Heart right ventricle (tissue), 16 donors: ENCODE data around the gene KRTAP10-7. TPM values are rescaled to one million over a fixed set of nuclear protein-coding genes. Genes with fewer than 3 reads are reported as not detected.
A peak's percentile ranks its signal among the peaks of the same experiment; 100 is the strongest.

Source experiments
- ATAC-seq, 8 donors: fragments of 200-7000 bp; cut with Tn5 transposase; one replicate each; pipeline ENCODE4 v1.9.1; 2020; ENCODE audit warnings: mild to moderate bottlenecking in 8 of 8, moderate library complexity in 8 of 8, moderate number of reproducible peaks in 1 of 8
- DNase-seq, 2 donors: peaks; one replicate each; pipeline ENCODE4 v3.0.0-alpha.2; 2020
- H3K27ac ChIP-seq, 10 donors: fragments of 200-600 bp; sonication (generic) in 2 of 10; one replicate each; pipeline versions ENCODE4 v1.5.0 to v1.8.0; 2020 to 2022; ENCODE audit warnings: mild to moderate bottlenecking in 3 of 10
- H3K27me3 ChIP-seq, 7 donors: fragments of 200-600 bp; one replicate each; pipeline ENCODE4 v1.8.0; 2021 to 2022; ENCODE audit warnings: mild to moderate bottlenecking in 2 of 7
- H3K36me3 ChIP-seq, 9 donors: fragments of 200-600 bp; sonication (generic) in 1 of 9; one replicate each; pipeline versions ENCODE4 v1.5.0 to v1.8.0; 2020 to 2022; ENCODE audit warnings: mild to moderate bottlenecking in 2 of 9
- H3K4me1 ChIP-seq, 9 donors: fragments of 200-600 bp; sonication (generic) in 1 of 9; one replicate each; pipeline versions ENCODE4 v1.5.0 to v1.8.0; 2020 to 2022; ENCODE audit warnings: mild to moderate bottlenecking in 4 of 9
- H3K4me3 ChIP-seq, 10 donors: fragments of 200-600 bp; sonication (generic) in 2 of 10; one replicate each; pipeline versions ENCODE4 v1.5.0 to v1.8.0; 2020 to 2022; ENCODE audit warnings: mild to moderate bottlenecking in 7 of 10, moderate library complexity in 2 of 10
- H3K9me3 ChIP-seq, 11 donors: fragments of 200-600 bp in 10 of 11; sonication (generic) in 2 of 11; one replicate each; pipeline versions ENCODE4 v1.5.0 to v1.8.0; 2013 to 2022; ENCODE audit warnings: mild to moderate bottlenecking in 2 of 11, control low read depth in 1 of 11, moderate library complexity in 1 of 11
- CTCF ChIP-seq, 9 donors: fragments of 200-600 bp; sonication (generic) in 2 of 9; IDR thresholded peaks; one replicate each; pipeline versions ENCODE4 v1.5.0 to v1.8.0; 2021 to 2022; ENCODE audit warnings: antibody characterized with exemption in 9 of 9, mild to moderate bottlenecking in 5 of 9, moderate library complexity in 1 of 9
- WGBS, 2 donors: extraction: QIAGEN DNeasy Blood & Tissue Kit; methylation state at CpG; one replicate each; pipeline ENCODE4 v1.1.7; 2013; ENCODE audit warnings: inconsistent platforms in 1 of 2; 5-methylcytosine and 5-hydroxymethylcytosine counted together
- intact Hi-C, 10 donors: fragments of 100-400 bp; cut with DNase I; formaldehyde crosslinking; loops; one replicate each; pipeline versions ENCODE4 v1.11.1 to v1.14.2; 2022
- polyA plus RNA-seq, 2 donors: library from polyadenylated mRNA; stranded (reverse); fragments of 200-250 nt; gene quantifications; one replicate each; pipeline ENCODE4 v1.2.3, GENCODE V29; 2013
- total RNA-seq, 10 donors: library from RNA; stranded (reverse); fragmentation: NEBNext Ultra II Directional in 3 of 10; extraction: Animal tissue kit (Norgen Biotek cat#: 25700) in 3 of 10; gene quantifications; one replicate each; pipeline versions ENCODE4 v1.2.1 to v1.2.4, GENCODE V29; 2021 to 2023
- donor health status: Arrhythmogenic right ventricular cardiomyopathy.
- donor health status: ischemic (EF 13 %, LVEDD 7.1; RV severe dilation, severe dysfunction).
- donor health status: healthy with polysubstance abuse.
- donor health status: DM: no; HTN: yes; CAD: no.
- donor health status: DM: no; HTN: no; CAD: no.
- donor health status: ischemic (EF 25% LVEDD 6.9; RV normal size, moderate dysfunction).
- donor health status: ischemic (EF 25% LVEDD 5.7; RV mildly dilated, moderate dysfunction).
- donor health status: healthy.
- donor health status: DM: yes; HTN: yes; CAD: no.
- donor health status: Ischemic cardiomyopathy.
- donor health status: ischemic (EF 35%, LVEDD 5.7; RV mildly dilated, moderate dysfunction).
- donor health status: nonischemic (EF 11% LVEDD 7.7; RV severe dilation, severe dysfunction).
- donor health status: DM: yes; HTN: yes; CAD: no.
- donor health status: PGD.
- donor health status: ischemic (EF 29% LVEDD 5.4; RV normal size, mild dysfunction).
- donor health status: nonischemic (EF 23%, LVEDD 6.1; RV moderate dilation, normal function).

KRTAP10-7 gene
- total and polyA plus RNA-seq, 12 donors: not detected

GRCh38 chr21:44567481-44568171 lies 32.8 kb upstream of the KRTAP10-7 start:
- ATAC-seq (no peak), DNase-seq (no peak)
- peaks cover 0 to 30% (median 3%) of the 10 kb centered on the region in 11 donors for H3K9me3 ChIP-seq
- TF ChIP-seq CTCF (IDR thresholded peaks at IDR 0.05): no peak
- H3K27me3 ChIP-seq: peaks cover 0 to 12% (median 0%) of the 10 kb centered on the region in 7 donors
- intact Hi-C loops: no loop called here
- H3K27ac ChIP-seq: no peak overlapping the region
- H3K36me3 ChIP-seq: no peaks in the 10 kb centered on the region
- H3K4me3 ChIP-seq: no peak overlapping the region
- peaks cover 0 to 6% (median 0%) of the 10 kb centered on the region in 9 donors for H3K4me1 ChIP-seq
- 91% methylated on average over 18 of the region's 18 CpGs for WGBS, 2 donors

GRCh38 chr21:44568261-44568660 lies 32.1 kb upstream of the KRTAP10-7 start:
- Histone ChIP-seq H3K27ac (no peak overlapping the region), H3K36me3 (no peaks in the 10 kb centered on the region), H3K27me3 (peaks cover 0 to 15% (median 0%) of the 10 kb centered on the region in 7 donors), H3K4me3 (no peak overlapping the region), H3K9me3 (peaks cover 0 to 27% (median 3%) of the 10 kb centered on the region in 11 donors), H3K4me1 (peaks cover 0 to 6% (median 0%) of the 10 kb centered on the region in 9 donors)
- no peak for DNase-seq
- 70 to 73% methylated on average over 12 of the region's 12 CpGs for WGBS, 2 donors
- TF ChIP-seq CTCF (IDR thresholded peaks at IDR 0.05): no peak
- ATAC-seq: no peak
- intact Hi-C loops: no loop called here

GRCh38 chr21:44568667-44569556 lies 31.5 kb upstream of the KRTAP10-7 start:
- ATAC-seq (peak in 1 of 8 donors; percentile 55), DNase-seq (no peak)
- Histone ChIP-seq H3K36me3 (no peaks in the 10 kb centered on the region), H3K9me3 (peaks cover 0 to 25% (median 1%) of the 10 kb centered on the region in 11 donors), H3K27me3 (peaks cover 0 to 18% (median 0%) of the 10 kb centered on the region in 7 donors), H3K27ac (no peak overlapping the region), H3K4me3 (no peak overlapping the region), H3K4me1 (peaks cover 0 to 6% (median 0%) of the 10 kb centered on the region in 9 donors)
- no peak for TF ChIP-seq CTCF (IDR thresholded peaks at IDR 0.05)
- WGBS, 2 donors: 74 to 75% methylated on average over 27 of the region's 27 CpGs
- intact Hi-C loops: no loop called here

- DNase-seq (no peak), ATAC-seq (no peak)
- WGBS, 2 donors: 76 to 77% methylated on average over 12 of the region's 12 CpGs
- H3K4me3 ChIP-seq: no peak overlapping the region
- peaks cover 0 to 26% (median 0%) of the 10 kb centered on the region in 7 donors for H3K27me3 ChIP-seq
- intact Hi-C loops: no loop called here
- H3K36me3 ChIP-seq: no peaks in the 10 kb centered on the region
- H3K27ac ChIP-seq: no peak overlapping the region
- peaks cover 0 to 19% (median 0%) of the 10 kb centered on the region in 11 donors for H3K9me3 ChIP-seq
- peaks cover 0 to 5% (median 0%) of the 10 kb centered on the region in 9 donors for H3K4me1 ChIP-seq
- TF ChIP-seq CTCF (IDR thresholded peaks at IDR 0.05): no peak
Measured at GRCh38 chr21:44569861-44570517, 30.4 kb upstream of the KRTAP10-7 start.
